GM18951 (cell line): Measurements from ENCODE around the gene SMOC2.

ENCODE experiments used
- POLR2A ChIP-seq: IDR thresholded peaks from 4 replicates; pipeline ENCODE4 v1.6.1; 2011; ENCODE audit warnings: mild to moderate bottlenecking; ENCODE audit not compliant: insufficient read length, insufficient read depth; ENCODE audit errors: extremely low read depth
- in situ Hi-C: fragments of 300-500 bp; cut with MboI; formaldehyde crosslinking; loops from one replicate; pipeline ENCODE4 v1.12.0; 2022; ENCODE audit warnings: low sequenced_read_pairs, mixed read lengths, inconsistent platforms; ENCODE audit not compliant: unreplicated experiment

SMOC2 gene

GRCh38 chr6:168514216-168514615, 73.2 kb downstream of the SMOC2 start:
- in situ Hi-C loops: no loop called here
- no peak for TF ChIP-seq POLR2A

DNA sequence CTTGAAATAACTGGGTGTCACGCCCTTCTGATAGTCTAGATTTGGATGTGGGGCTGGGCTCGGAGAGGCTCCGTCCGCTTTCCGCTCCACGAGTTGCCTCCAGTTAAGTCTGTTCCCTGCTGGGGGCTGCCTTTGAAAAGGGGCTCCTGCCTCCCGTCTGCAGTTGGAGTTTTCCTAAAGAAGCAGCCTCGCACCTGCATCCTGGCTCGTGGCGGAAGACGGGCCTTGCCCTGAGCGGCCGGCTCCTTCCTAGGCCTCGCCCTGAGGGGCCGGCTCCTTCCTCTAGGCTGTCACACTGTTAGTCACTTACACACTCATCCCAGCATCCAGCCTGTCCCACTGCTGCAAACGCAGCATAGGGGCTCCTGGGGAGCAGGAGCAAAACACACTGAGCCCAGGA, 74.4 kb downstream of the SMOC2 start:
- TF ChIP-seq POLR2A: no peak
- in situ Hi-C loops: no loop called here

DNA sequence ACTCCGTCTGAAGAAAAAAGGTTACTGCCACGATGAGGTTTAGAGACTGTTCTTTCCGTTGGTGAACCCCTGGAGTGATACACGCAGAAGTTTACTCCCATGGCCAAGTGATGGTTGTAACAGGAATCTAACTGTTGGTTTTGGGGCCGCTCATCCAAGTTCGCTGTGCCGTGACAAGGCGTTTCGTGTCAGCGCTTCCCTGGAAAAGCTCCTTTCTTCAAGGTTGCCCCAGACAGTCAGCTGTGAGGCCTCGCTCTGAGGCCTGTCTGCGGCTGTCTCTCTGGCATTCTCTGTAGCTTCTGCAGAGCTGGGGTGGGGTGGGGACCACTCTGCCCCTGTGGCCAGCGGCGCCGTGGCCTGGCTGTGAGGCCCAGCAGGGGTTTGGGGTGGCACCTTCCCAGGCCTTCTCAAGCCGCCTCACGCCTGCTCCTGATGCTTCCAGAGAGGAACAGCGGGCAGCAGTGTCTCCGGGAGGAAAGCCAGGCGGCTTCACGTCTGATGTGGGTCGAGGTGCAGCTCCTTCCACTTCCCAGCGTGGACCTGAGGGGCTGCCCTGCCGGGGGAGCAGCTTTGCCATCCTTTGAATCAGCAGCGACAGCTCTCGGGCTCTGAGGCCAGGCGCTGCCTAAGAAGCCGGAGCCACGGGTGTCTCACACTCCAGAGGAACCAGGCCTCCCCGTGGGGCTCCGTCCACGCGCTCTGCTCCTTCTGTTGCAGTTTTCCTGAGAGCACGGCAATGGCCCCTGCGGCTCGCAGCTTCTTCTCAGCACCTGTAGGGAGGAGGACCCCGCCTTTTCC, 76.2 kb downstream of the SMOC2 start:
- no peak for TF ChIP-seq POLR2A
- in situ Hi-C loops: no loop called here

DNA sequence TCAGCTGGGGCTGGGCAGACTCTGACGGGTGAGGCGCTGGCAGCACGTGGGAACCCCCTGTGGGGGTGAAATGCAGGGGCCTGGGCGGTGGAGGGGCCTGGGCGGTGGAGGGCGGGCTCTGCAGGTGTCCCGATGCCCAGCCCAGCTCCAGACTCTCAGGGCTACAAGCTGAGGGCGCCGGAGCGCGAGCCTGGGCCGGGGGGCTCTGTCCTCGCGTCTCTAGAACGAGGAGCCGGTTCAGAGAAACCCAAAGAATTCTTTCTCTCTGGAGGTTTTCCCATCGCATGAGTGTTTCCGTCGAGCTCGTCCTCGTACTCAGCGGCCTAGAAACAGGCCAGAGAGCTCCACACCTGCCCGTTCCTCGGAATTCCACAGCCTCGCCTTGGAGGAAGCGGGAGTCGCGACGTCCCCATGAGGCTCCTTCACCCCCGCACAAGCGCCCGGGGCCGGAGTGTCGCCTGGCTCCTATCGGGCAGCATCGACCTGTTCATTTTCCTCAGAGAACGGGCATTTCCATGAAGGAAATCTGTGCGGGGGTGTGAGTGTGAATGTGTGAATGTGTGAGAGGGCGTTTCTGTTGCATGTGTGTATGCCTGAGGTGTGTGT, 76.9 kb downstream of the SMOC2 start:
- TF ChIP-seq POLR2A: no peak
- in situ Hi-C loops: no loop called here

GRCh38 chr6:168518348-168518745, 77.4 kb downstream of the SMOC2 start:
- TF ChIP-seq POLR2A: no peak
- in situ Hi-C loops: no loop called here

DNA sequence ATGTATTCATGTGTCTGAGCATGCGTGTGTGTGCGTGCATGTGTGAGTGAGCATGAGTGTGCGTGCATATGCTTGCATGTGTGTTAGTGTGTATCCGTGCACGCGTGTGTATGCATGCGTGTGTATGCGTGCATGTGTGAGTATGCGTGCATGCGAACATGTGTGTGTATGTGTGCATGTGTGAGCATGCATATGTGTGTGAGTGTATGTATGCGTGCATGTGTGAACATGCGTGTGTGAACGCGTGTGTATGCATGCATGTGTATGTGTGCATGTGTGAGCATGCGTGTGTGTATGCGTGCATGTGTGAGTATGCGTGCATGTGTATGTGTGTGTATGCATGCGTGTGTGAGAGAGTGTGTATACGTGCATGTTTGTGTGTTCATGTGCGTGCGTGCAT, 77.9 kb downstream of the SMOC2 start:
- TF ChIP-seq POLR2A: no peak
- in situ Hi-C loops: no loop called here

DNA sequence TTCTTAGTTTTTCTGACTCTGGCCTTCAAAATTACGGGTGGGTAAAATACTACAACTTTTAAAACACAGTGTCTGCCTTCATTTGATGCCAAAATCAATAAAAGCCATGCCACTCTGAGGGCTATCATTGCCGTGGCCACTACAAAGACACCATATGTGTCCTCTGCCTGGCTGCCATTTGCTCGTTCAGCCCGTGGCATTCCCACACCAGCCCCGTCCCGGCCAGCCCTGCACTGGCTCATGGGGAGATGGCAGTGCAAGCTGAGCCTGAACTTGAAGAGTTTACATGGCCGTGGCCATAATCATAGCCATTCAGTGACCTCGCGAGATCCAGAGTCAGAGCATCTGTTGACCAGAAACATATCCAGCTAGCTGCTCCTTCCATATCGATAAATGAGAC, 79.2 kb downstream of the SMOC2 start:
- in situ Hi-C loops: no loop called here
- no peak for TF ChIP-seq POLR2A

DNA sequence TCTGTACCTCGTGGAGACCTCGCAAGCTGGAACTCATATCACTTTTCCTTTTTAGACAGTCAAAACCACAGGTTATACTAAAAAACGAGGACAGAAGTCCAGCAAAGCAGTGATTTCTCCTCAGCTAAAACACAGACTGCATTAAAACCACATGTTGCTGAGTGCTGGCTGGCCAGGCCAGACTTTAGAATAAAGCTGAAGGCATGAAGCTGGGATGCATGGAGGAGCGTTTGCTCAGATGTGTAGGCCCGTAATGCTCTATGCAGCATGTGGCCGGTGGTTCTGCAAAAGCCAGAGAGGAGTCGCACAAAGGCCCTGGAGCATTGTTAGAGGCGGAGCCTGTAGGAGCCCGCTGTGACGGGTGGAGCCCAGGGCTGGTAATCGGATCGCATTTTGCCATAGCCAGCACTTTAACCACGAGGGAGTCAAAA, 83.6 kb downstream of the SMOC2 start:
- TF ChIP-seq POLR2A: no peak
- in situ Hi-C loops: no loop called here

DNA sequence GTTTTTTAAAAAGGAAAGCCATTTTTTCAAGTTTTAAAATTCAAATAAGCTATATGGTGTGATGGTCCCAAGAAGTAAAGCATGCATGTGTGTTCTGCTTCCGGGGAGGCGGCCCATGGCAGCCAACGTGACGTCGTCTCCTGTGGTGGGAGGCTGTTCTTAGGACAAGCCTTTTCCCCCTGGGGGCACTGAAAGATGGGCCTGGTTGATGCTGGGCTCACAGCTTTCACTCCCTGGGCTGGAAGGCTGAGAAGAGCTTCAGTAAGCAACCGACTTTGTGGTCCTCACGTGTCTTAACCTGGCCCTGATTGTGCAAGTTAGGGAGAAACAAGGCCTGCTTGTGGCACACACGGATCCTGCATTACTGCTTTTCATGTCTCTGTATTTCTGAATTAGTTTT, 84.1 kb downstream of the SMOC2 start:
- in situ Hi-C loops: no loop called here
- TF ChIP-seq POLR2A: no peak

DNA sequence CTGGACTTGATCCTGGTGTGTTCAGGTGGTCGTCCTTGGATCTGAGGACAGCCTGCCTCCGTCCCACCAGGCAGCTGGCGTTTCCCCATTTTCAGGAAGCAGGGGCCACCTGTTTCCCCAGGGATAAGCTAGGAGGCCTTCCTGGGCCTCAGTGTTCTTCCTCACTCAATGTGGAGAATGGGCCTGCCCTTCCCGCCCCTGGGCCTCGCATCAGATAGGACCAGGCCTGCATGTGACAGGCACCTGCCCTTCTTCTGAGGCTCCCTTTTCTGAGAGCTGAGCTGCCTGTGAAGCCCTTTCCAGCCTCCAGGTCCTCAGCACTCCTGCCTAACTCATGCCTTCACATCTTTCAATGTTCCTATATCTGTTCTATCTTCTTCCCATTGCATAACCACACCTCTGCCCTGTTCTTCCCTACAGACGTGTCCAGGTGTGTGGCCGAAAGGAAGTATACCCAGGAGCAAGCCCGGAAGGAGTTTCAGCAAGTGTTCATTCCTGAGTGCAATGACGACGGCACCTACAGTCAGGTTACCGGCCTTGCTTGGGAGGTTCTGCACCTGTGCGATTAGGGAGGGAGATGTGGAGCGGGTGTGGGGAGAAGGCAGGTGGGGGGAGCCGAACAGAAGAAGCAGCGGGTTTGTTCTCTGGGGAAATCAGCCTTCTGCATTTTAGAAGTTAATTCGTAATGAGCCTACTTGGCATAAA, 85.1 kb downstream of the SMOC2 start:
- in situ Hi-C loops: no loop called here
- TF ChIP-seq POLR2A: no peak

GRCh38 chr6:168526841-168527281, 85.9 kb downstream of the SMOC2 start:
- no peak for TF ChIP-seq POLR2A
- in situ Hi-C loops: no loop called here

GRCh38 chr6:168527451-168528210, 86.6 kb downstream of the SMOC2 start:
- no peak for TF ChIP-seq POLR2A

More at GRCh38 chr6:168527451-168528210, 86.6 kb downstream of the SMOC2 start:
- in situ Hi-C loops: no loop called here
